ENCODE results near the gene CD74. TPM values are rescaled to one million over a fixed set of nuclear protein-coding genes. Genes with fewer than 3 reads are reported as not detected.

CD74 gene
- total and polyA plus RNA-seq, 2 of the 13 experiments (the other 11 are each of a cell fraction or from before 2014, with no cell fraction given), result 34.1 to 84.4 TPM

DNA sequence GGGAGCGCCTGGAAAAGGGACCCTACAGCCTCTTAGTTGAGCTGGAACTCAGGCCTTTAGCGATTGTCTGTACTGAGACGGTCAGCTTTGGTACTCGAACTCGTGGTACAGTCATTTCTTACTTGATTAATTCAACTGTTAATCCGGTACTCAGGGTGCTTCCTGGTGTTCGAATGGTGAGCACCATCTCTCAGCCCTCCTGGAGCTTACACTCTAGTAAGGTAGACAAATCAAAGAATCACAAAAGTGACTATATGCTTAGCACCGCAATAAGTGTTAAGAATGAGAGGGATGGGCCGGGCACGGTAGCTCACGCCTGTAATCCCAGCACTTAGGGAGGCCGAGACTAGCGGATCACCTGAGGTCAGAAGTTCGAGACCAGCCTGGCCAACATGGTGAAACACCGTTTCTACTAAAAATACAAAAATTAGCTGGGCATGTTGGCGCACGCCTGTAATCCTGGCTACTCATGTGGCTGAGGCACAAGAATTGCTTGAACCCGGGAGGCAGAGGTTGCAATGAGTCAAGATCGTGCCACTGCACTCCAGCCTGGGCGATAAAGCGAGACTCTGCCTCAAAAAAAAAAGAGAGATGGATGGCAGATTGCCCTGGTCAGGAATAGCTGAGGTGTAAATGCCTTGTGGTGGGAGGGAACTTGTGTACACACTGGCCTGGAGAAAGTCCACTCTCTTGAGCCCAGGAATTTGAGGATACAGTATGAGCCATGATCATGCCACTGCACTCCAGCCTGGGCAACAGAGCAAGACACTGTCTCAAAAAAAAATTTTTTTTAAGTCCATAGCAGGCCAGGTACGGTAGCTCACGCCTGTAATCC lies 54.2 kb downstream of the CD74 start (continued):
- TF ChIP-seq ZNF580 (CRISPR knock-in tag; IDR thresholded peaks at IDR 0.05; ENCODE audit: borderline replicate concordance, low read depth) (no peak), GABPA (IDR thresholded peaks at IDR 0.05; ENCODE audit: low read depth, low read length) (no peak), GABPA (CRISPR knock-in tag; IDR thresholded peaks at IDR 0.05; ENCODE audit: low read depth) (0 out of 2 replicates have a peak, but pooled peaks have one; percentile 23), ZNF672 (CRISPR knock-in tag; IDR thresholded peaks at IDR 0.05) (0 out of 2 replicates have a peak, but pooled peaks have one; percentile 30), TFDP2 (CRISPR knock-in tag; IDR thresholded peaks at IDR 0.05) (peak; percentile 28; the same call in 1 of the 2 replicates), ZBTB38 (CRISPR knock-in tag; IDR thresholded peaks at IDR 0.05) (0 out of 2 replicates have a peak, but pooled peaks have one; percentile 16), ZMYM2 (CRISPR knock-in tag; IDR thresholded peaks at IDR 0.05) (0 out of 2 replicates have a peak, but pooled peaks have one; percentile 19), MAFG (CRISPR knock-in tag; IDR thresholded peaks at IDR 0.05) (no peak), ZNF138 (CRISPR knock-in tag; IDR thresholded peaks at IDR 0.05; ENCODE audit: low read depth) (no peak), HNF4G (IDR thresholded peaks at IDR 0.05; ENCODE audit: borderline replicate concordance, low read depth, low read length) (peak; percentile 52; the same call in 1 of the 2 replicates), HNF4G (CRISPR knock-in tag; IDR thresholded peaks at IDR 0.05; ENCODE audit: borderline replicate concordance, low read depth) (no peak), ZMYM3 (CRISPR knock-in tag; IDR thresholded peaks at IDR 0.05) (peak; percentile 86), MEF2D (CRISPR knock-in tag; IDR thresholded peaks at IDR 0.05) (peak; percentile 23; the same call in 1 of the 2 replicates), FOXK1 (CRISPR knock-in tag; IDR thresholded peaks at IDR 0.05; ENCODE audit: borderline replicate concordance, low read depth) (0 out of 2 replicates have a peak, but pooled peaks have one; percentile 30), SETDB1 (CRISPR knock-in tag; IDR thresholded peaks at IDR 0.05; ENCODE audit: borderline replicate concordance) (no peak), ADNP (CRISPR knock-in tag; IDR thresholded peaks at IDR 0.05) (0 out of 2 replicates have a peak, but pooled peaks have one; percentile 54), SP5 (CRISPR knock-in tag; IDR thresholded peaks at IDR 0.05; ENCODE audit: borderline replicate concordance, low read depth) (peak; percentile 59), HNF4A (CRISPR knock-in tag; IDR thresholded peaks at IDR 0.05) (peak; percentile 59), ZNF710 (CRISPR knock-in tag; IDR thresholded peaks at IDR 0.05; ENCODE audit: borderline replicate concordance) (peak; percentile 49; the same call in 1 of the 2 replicates), ZNF263 (CRISPR knock-in tag; IDR thresholded peaks at IDR 0.05) (0 out of 2 replicates have a peak, but pooled peaks have one; percentile 1)
- TF ChIP-seq, protein P1, sequence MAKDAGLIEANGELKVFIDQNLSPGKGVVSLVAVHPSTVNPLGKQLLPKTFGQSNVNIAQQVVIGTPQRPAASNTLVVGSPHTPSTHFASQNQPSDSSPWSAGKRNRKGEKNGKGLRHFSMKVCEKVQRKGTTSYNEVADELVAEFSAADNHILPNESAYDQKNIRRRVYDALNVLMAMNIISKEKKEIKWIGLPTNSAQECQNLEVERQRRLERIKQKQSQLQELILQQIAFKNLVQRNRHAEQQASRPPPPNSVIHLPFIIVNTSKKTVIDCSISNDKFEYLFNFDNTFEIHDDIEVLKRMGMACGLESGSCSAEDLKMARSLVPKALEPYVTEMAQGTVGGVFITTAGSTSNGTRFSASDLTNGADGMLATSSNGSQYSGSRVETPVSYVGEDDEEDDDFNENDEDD (CRISPR knock-in tag; IDR thresholded peaks at IDR 0.05; ENCODE audit: borderline replicate concordance), result peak; percentile 50; the same call in 1 of the 2 replicates
- TF ChIP-seq, protein P2, sequence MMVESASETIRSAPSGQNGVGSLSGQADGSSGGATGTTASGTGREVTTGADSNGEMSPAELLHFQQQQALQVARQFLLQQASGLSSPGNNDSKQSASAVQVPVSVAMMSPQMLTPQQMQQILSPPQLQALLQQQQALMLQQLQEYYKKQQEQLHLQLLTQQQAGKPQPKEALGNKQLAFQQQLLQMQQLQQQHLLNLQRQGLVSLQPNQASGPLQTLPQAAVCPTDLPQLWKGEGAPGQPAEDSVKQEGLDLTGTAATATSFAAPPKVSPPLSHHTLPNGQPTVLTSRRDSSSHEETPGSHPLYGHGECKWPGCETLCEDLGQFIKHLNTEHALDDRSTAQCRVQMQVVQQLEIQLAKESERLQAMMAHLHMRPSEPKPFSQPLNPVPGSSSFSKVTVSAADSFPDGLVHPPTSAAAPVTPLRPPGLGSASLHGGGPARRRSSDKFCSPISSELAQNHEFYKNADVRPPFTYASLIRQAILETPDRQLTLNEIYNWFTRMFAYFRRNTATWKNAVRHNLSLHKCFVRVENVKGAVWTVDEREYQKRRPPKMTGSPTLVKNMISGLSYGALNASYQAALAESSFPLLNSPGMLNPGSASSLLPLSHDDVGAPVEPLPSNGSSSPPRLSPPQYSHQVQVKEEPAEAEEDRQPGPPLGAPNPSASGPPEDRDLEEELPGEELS (CRISPR knock-in tag; IDR thresholded peaks at IDR 0.05), result 0 out of 2 replicates have a peak, but pooled peaks have one; percentile 24
- TF ChIP-seq, protein P3, sequence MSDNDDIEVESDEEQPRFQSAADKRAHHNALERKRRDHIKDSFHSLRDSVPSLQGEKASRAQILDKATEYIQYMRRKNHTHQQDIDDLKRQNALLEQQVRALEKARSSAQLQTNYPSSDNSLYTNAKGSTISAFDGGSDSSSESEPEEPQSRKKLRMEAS (IDR thresholded peaks at IDR 0.05), result peak; percentile 19; the same call in 1 of the 2 replicates

Measured in HepG2 (cell line).